Breast epithelium (tissue), 4 donors: Measurements from ENCODE around the gene ACR. TPM values are rescaled to one million over a fixed set of nuclear protein-coding genes. Genes with fewer than 3 reads are reported as not detected.

Source experiments
- DNase-seq, 2 donors: peaks; one replicate each; pipeline ENCODE4 v3.0.0-alpha.2; 2019; ENCODE audit warnings: low spot score in 2 of 2
- H3K27ac ChIP-seq, 2 donors: fragments of 200-600 bp; sonication (generic) in 1 of 2; one replicate each; pipeline ENCODE4 v1.5.1; 2016 to 2019; ENCODE audit warnings: mild to moderate bottlenecking in 1 of 2
- H3K27me3 ChIP-seq, 2 donors: fragments of 200-600 bp; sonication (generic) in 1 of 2; one replicate each; pipeline versions ENCODE4 v1.5.1 to v1.6.0; 2017 to 2019; ENCODE audit warnings: control low read depth in 1 of 2, mild to moderate bottlenecking in 1 of 2
- H3K36me3 ChIP-seq: fragments of 200-600 bp; one replicate; pipeline ENCODE4 v1.5.1; 2019
- H3K4me1 ChIP-seq, 2 donors: fragments of 200-600 bp; sonication (generic); one replicate each; pipeline ENCODE4 v1.5.1; 2016 to 2019; ENCODE audit warnings: control low read depth in 1 of 2
- H3K4me3 ChIP-seq, 3 donors: fragments of 200-600 bp; sonication (generic); 1 replicate in 2 of 3; 2 replicates in 1 of 3; pipeline ENCODE4 v1.5.1; 2016 to 2019; ENCODE audit warnings: mild to moderate bottlenecking in 3 of 3, moderate library complexity in 2 of 3
- H3K9me3 ChIP-seq, 2 donors: fragments of 200-600 bp; sonication (generic) in 1 of 2; one replicate each; pipeline ENCODE4 v1.5.1; 2016 to 2019; ENCODE audit warnings: control low read depth in 1 of 2
- POLR2A ChIP-seq: fragments of 450-650 bp; IDR thresholded peaks from one replicate; pipeline ENCODE4 v1.6.1; 2016; ENCODE audit warnings: antibody characterized with exemption, mild to moderate bottlenecking, moderate library complexity
- POLR2AphosphoS5 ChIP-seq, 3 donors: sonication (generic); formaldehyde crosslinking; IDR thresholded peaks; one replicate each; pipeline ENCODE4 v1.6.1; 2017; ENCODE audit warnings: antibody characterized with exemption in 3 of 3
- intact Hi-C: fragments of 100-400 bp; cut with DNase I; formaldehyde crosslinking; loops from one replicate; pipeline ENCODE4 v1.15.1; 2023; ENCODE audit warnings: low total_unique reads
- total RNA-seq, 3 donors: library from RNA; depleted of rRNA; stranded (reverse); fragments of >200 nt; gene quantifications; one replicate each; pipeline ENCODE4 v1.1.0, GENCODE V29; 2016
- TF ChIP-seq, protein P1 (sequence below), 3 donors: fragments of 450-650 bp; IDR thresholded peaks; one replicate each; pipeline ENCODE4 v1.5.1; 2016 to 2017; ENCODE audit warnings: antibody characterized with exemption in 3 of 3, mild to moderate bottlenecking in 3 of 3, moderate library complexity in 3 of 3

ACR gene
- total RNA-seq, 3 donors from 2014 or later, result 0.44 to 0.80 TPM; not detected in 1

DNA sequence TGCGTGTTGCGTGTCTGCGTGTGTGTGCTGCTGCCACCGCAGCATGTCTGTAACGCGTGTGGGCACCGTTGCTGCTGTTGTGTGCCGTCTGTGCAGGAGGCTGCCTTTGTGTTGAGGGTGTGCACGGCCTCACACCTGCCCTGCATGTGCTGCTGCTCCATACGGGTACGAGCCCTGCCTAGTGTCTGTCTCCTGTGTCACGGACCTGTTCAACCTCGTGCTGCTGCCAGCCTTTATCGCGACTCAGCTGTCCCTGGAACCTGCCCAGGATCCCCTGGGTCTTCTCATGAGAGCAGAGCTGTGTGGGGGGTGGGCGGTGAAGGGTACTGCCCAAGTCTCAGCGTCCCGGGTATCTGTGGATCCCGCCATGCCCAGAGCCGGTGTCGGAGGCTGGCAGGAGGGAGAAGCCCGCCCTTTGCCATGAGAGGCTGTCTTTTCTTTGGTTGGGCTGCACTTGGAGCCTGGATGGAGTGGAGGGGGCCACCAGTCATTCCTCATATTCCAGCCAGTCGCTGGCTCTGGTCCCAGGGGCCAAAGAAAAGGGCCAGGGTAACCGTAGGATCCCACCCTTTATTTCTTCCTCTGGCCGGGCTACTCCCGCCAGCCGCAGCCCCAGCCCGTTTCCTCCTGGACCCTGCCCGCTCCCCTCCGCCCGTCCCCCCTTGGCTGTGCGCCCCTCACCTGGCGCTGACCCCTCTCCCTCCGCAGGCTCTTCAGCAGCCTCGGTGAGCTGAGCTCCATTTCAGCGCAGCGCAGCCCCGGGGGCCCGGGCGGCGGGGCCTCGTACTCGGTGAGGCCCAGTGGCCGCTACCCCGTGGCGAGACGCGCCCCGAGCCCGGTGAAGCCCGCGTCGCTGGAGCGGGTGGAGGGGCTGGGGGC, 7.8 kb upstream of the ACR start:
- Histone ChIP-seq H3K4me3 (no peak overlapping the region), H3K27me3 (no peaks in the 10 kb centered on the region), H3K27ac (no peak overlapping the region), H3K36me3 (no peaks in the 10 kb centered on the region), H3K9me3 (no peaks in the 10 kb centered on the region), H3K4me1 (no peaks in the 10 kb centered on the region)
- no peak for TF ChIP-seq POLR2A
- TF ChIP-seq POLR2AphosphoS5 (IDR thresholded peaks at IDR 0.05), result no peak
- TF ChIP-seq, protein P1, sequence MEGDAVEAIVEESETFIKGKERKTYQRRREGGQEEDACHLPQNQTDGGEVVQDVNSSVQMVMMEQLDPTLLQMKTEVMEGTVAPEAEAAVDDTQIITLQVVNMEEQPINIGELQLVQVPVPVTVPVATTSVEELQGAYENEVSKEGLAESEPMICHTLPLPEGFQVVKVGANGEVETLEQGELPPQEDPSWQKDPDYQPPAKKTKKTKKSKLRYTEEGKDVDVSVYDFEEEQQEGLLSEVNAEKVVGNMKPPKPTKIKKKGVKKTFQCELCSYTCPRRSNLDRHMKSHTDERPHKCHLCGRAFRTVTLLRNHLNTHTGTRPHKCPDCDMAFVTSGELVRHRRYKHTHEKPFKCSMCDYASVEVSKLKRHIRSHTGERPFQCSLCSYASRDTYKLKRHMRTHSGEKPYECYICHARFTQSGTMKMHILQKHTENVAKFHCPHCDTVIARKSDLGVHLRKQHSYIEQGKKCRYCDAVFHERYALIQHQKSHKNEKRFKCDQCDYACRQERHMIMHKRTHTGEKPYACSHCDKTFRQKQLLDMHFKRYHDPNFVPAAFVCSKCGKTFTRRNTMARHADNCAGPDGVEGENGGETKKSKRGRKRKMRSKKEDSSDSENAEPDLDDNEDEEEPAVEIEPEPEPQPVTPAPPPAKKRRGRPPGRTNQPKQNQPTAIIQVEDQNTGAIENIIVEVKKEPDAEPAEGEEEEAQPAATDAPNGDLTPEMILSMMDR (IDR thresholded peaks at IDR 0.05), result no peak
- DNase-seq, result peak in 1 of 2 donors; percentile 49
- intact Hi-C loops, result no loop called here

DNA sequence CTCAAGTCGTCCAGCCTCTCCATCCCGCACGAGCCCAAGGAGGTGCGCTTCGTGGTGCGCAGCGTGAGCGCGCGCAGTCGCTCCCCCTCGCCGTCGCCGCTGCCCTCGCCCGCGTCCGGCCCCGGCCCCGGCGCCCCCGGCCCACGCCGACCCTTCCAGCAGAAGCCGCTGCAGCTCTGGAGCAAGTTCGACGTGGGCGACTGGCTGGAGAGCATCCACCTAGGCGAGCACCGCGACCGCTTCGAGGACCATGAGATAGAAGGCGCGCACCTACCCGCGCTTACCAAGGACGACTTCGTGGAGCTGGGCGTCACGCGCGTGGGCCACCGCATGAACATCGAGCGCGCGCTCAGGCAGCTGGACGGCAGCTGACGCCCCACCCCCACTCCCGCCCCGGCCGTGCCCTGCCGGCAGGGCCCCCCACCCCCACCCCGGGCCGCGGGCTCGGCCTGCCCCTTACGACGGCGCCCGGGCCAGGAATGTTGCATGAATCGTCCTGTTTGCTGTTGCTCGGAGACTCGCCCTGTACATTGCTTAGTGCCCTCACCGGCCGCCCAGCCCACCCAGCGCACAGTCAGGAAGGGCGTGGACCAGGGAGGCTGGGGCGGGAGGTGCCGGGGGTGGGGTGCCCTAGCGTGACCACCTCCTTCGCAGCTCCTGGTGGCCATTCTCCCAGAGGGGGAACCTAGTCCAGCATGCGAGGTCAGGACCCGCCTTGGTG, 6.9 kb upstream of the ACR start:
- intact Hi-C loops, result no loop called here
- Histone ChIP-seq H3K4me1 (no peaks in the 10 kb centered on the region), H3K4me3 (no peak overlapping the region), H3K27me3 (no peaks in the 10 kb centered on the region), H3K36me3 (no peaks in the 10 kb centered on the region), H3K9me3 (no peaks in the 10 kb centered on the region), H3K27ac (no peak overlapping the region)
- no peak for TF ChIP-seq POLR2A
- no peak for TF ChIP-seq POLR2AphosphoS5 (IDR thresholded peaks at IDR 0.05)
- TF ChIP-seq, protein P1 (IDR thresholded peaks at IDR 0.05), result no peak
- DNase-seq, result peak in 1 of 2 donors; percentile 48

DNA sequence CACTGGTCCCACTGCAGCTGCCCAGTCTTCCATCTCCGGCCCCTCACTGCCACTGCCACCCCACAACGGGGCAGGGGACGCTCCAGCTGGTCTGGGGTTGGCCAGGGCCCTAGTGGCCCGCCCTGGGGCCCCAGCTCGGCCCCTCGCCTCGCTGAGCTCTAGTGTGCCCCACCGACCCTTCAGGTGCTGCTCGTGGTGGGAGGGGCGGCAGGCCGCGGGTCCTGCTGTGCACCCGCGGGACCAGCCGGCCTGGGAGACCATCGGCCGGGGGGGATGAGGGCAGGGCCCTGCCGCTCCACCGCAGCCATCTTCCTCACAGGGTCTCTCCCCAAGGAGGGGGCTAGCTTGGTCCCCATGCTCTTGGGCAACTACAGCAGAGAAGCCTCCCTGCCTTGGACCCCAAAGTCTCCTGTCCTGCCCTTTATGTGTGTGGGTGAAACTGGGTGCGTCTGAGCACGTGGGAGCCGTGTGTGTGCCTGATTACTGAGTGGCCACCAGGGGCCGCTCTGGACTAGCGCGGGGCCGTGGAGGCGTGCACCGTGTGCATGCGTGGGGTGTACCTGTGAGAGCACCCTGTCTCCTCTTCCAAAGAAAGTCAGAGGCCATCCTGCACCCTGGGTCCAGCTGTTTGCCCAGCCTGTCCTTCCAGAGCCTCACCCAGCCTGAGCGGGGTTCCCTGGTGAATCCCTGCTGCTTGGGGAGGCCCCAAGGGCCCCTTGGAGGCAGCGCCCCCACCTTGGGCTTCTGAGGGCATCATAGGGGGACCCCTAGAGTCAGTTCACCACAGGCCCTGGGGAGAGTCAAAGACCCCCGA, 6.0 kb upstream of the ACR start:
- intact Hi-C loops, result no loop called here
- Histone ChIP-seq H3K27ac (no peak overlapping the region), H3K4me3 (peak overlapping the region in 1 of 3 donors; percentile 0), H3K36me3 (no peaks in the 10 kb centered on the region), H3K9me3 (no peaks in the 10 kb centered on the region), H3K27me3 (no peaks in the 10 kb centered on the region), H3K4me1 (no peaks in the 10 kb centered on the region)
- DNase-seq, result peak in 1 of 2 donors; percentile 52
- no peak for TF ChIP-seq POLR2AphosphoS5 (IDR thresholded peaks at IDR 0.05)
- TF ChIP-seq, protein P1 (IDR thresholded peaks at IDR 0.05), result peak; percentile 17 to 70 (median 65)

DNA sequence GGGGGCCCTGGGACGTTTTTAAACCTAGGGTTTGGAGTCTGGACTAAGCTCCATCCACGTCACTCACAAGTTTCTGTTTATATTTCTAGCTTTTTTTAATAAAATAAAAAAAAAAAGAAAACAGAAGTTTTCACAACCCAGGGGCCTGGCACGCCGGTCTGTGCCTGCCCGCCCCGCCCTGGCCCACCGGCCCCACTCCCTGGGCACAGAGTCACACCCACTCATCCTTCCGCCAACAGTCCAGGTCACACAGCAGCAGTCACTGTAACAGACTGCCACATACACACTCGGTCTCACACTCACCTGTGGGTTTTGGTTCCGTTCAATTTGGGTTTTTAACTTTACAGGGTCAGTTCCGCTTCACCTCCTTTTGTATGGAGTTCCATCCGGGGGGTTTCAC, 5.3 kb upstream of the ACR start:
- H3K4me3 ChIP-seq, result no peak overlapping the region
- DNase-seq, result no peak
- H3K4me1 ChIP-seq, result no peaks in the 10 kb centered on the region
- no peaks in the 10 kb centered on the region for H3K27me3 ChIP-seq
- no peak overlapping the region for H3K27ac ChIP-seq
- H3K36me3 ChIP-seq, result no peaks in the 10 kb centered on the region
- H3K9me3 ChIP-seq, result no peaks in the 10 kb centered on the region
- TF ChIP-seq POLR2A (no peak), POLR2AphosphoS5 (IDR thresholded peaks at IDR 0.05) (no peak)
- TF ChIP-seq, protein P1 (IDR thresholded peaks at IDR 0.05), result no peak
- intact Hi-C loops, result no loop called here
